HepG2 (cell line): Measurements from ENCODE around the gene ADGRG1. TPM values are rescaled to one million over a fixed set of nuclear protein-coding genes. Genes with fewer than 3 reads are reported as not detected.

Experiments used
- DR1 ChIP-seq: sonication (generic); formaldehyde crosslinking; IDR thresholded peaks from 2 replicates; pipeline ENCODE4 v1.8.0; 2021; ENCODE audit warnings: mild to moderate bottlenecking, missing genetic modification reagents, inconsistent platforms
- FOXC1 ChIP-seq: sonication (generic); formaldehyde crosslinking; IDR thresholded peaks from 2 replicates; pipeline ENCODE4 v1.8.0; 2022; ENCODE audit warnings: mild to moderate bottlenecking, missing genetic modification reagents, borderline replicate concordance
- GATAD2A ChIP-seq: IDR thresholded peaks from 2 replicates; pipeline ENCODE4 v1.6.1; 2016
- MEF2D ChIP-seq: sonication (generic); formaldehyde crosslinking; IDR thresholded peaks from 2 replicates; pipeline ENCODE4 v1.5.1; 2020; ENCODE audit warnings: mild to moderate bottlenecking, missing genetic modification reagents
- NFIC ChIP-seq: IDR thresholded peaks from 2 replicates; pipeline ENCODE4 v1.6.1; 2012; ENCODE audit warnings: mild to moderate bottlenecking, low read length, inconsistent platforms
- NKX3-1 ChIP-seq: sonication (generic); formaldehyde crosslinking; IDR thresholded peaks from 2 replicates; pipeline ENCODE4 v1.5.0; 2020; ENCODE audit warnings: missing genetic modification reagents
- NONO ChIP-seq, 2 experiments: fragments of 450-650 bp in 1 of 2; sonication (generic) in 1 of 2; formaldehyde crosslinking in 1 of 2; IDR thresholded peaks in 1 of 2; conservative IDR thresholded peaks in 1 of 2; 2 replicates each; pipeline versions ENCODE4 v1.6.1 to v1.8.0; 2017 to 2022; ENCODE audit warnings: mild to moderate bottlenecking in 1 of 2, missing genetic modification reagents in 1 of 2, moderate library complexity in 1 of 2
- PCBP2 ChIP-seq: fragments of 200-400 bp; formaldehyde crosslinking; optimal IDR thresholded peaks from 2 replicates; pipeline ENCODE3; 2018; ENCODE audit warnings: low read length, low read depth; ENCODE audit not compliant: poor library complexity, severe bottlenecking
- PHB2 ChIP-seq: fragments of 450-650 bp; IDR thresholded peaks from 2 replicates; pipeline ENCODE4 v1.6.1; 2018; ENCODE audit not compliant: partially characterized antibody
- SNAPC2 ChIP-seq: sonication (generic); formaldehyde crosslinking; IDR thresholded peaks from 2 replicates; pipeline ENCODE4 v1.8.1; 2022; ENCODE audit warnings: mild to moderate bottlenecking, missing genetic modification reagents
- ZNF256 ChIP-seq: sonication (generic); formaldehyde crosslinking; conservative IDR thresholded peaks from 2 replicates; pipeline ENCODE4 v1.4.0; 2020; ENCODE audit warnings: missing genetic modification reagents
- ZNF572 ChIP-seq: sonication (generic); formaldehyde crosslinking; IDR thresholded peaks from 2 replicates; pipeline ENCODE4 v1.5.1; 2020; ENCODE audit warnings: mild to moderate bottlenecking, missing genetic modification reagents
- ZNF672 ChIP-seq: sonication (generic); formaldehyde crosslinking; IDR thresholded peaks from 2 replicates; pipeline ENCODE4 v1.8.1; 2022; ENCODE audit warnings: missing genetic modification reagents
- ZNF83 ChIP-seq: sonication (generic); formaldehyde crosslinking; IDR thresholded peaks from 2 replicates; pipeline ENCODE4 v1.4.0; 2020; ENCODE audit warnings: missing genetic modification reagents, mild to moderate bottlenecking, borderline replicate concordance
- ZZZ3 ChIP-seq: sonication (generic); formaldehyde crosslinking; IDR thresholded peaks from 2 replicates; pipeline ENCODE4 v1.4.0; 2020; ENCODE audit warnings: missing genetic modification reagents, mild to moderate bottlenecking, borderline replicate concordance
- polyA plus RNA-seq, 8 experiments: library from polyadenylated mRNA; depleted of rRNA in 3 of 8; stranded (reverse) in 7 of 8; unstranded in 1 of 8; fragments of >200 nt; fragmentation: Illumina TruSeq in 4 of 8; extraction: Trizol in 4 of 8; gene quantifications; 2 replicates each; pipeline versions ENCODE4 v1.2.1 to v1.2.3, GENCODE V29; 2011 to 2016; ENCODE audit warnings: low read depth in 4 of 8, missing spikeins in 1 of 8, mixed read lengths in 1 of 8; ENCODE audit not compliant: insufficient read depth in 1 of 8
- total RNA-seq, 5 experiments: library from RNA; depleted of rRNA; stranded (reverse); fragments of >200 nt; fragmentation: Illumina TruSeq; extraction: Trizol; gene quantifications; 2 replicates each; pipeline ENCODE4 v1.2.3, GENCODE V29; 2016; ENCODE audit warnings: low read depth in 1 of 5
- TF ChIP-seq, protein P1 (sequence below): sonication (generic); formaldehyde crosslinking; IDR thresholded peaks from 2 replicates; pipeline ENCODE4 v1.4.0; 2020; ENCODE audit warnings: missing genetic modification reagents, mild to moderate bottlenecking, borderline replicate concordance
- TF ChIP-seq, protein P2 (sequence below): sonication (generic); formaldehyde crosslinking; IDR thresholded peaks from 2 replicates; pipeline ENCODE4 v1.5.0; 2020; ENCODE audit warnings: missing genetic modification reagents
- TF ChIP-seq, protein P3 (sequence below): sonication (generic); formaldehyde crosslinking; IDR thresholded peaks from 2 replicates; pipeline ENCODE4 v1.5.0; 2020; ENCODE audit warnings: mild to moderate bottlenecking, missing genetic modification reagents, borderline replicate concordance
- TF ChIP-seq, protein P4 (sequence below): IDR thresholded peaks from 2 replicates; pipeline ENCODE4 v1.6.1; 2016; ENCODE audit warnings: missing biosample characterization, missing genetic modification reagents, low read depth
- TF ChIP-seq, protein P5 (sequence below): conservative IDR thresholded peaks from 2 replicates; pipeline ENCODE4 v1.6.1; 2018; ENCODE audit warnings: missing genetic modification reagents

ADGRG1 gene
- total and polyA plus RNA-seq, 2 of the 13 experiments (the other 11 are each of a cell fraction or from before 2014, with no cell fraction given), result 2.7 to 5.9 TPM

DNA sequence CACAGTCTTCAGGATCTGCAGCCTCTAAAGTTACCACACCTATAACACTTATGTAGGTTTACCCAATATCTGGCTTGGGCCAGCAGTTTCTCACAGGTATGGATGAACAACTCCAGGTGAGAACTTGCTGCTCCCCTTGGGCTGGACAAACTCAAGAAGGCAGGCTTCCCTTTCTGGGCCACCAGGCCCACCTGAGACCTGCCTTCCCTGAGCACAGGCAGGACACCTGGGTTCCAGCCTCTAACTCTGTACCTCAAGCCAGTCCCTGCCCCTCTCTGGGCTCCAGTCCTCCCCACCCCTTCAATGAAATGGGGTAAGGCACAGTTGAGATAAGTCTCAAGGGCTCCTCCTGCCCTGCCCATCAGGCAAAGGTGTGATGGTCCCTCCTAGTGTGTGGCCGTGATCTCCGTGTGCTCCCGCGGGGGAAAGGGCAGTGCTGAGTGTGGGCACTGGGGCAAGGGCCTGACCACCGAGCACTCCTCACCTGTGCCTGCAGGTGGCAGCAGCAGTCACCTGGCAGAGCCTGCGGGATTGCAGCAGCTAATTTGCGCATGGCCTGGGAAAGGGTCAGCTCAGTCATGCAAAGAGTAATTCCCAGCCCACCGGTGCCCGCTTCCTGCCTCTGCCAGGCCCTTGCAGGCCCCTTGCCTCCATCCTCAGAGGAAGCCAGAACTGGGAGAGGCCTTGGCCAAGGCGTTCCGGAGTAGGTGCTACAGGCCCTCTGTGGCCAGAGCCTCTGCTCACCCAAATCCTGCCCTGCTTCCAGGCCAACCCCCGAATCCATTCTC is 28.2 kb upstream of the ADGRG1 start (continued):
- peak; percentile 76 for TF ChIP-seq GATAD2A (CRISPR knock-in tag)
- TF ChIP-seq ZNF256, result no peak; the same call in 1 of the 2 replicates
- TF ChIP-seq FOXC1 (CRISPR knock-in tag), result peak; percentile 80; the same call in 1 of the 2 replicates
- TF ChIP-seq NONO (IDR thresholded peaks at IDR 0.05), result no peak
- TF ChIP-seq NONO (CRISPR knock-in tag; conservative IDR thresholded peaks at IDR 0.05), result peak; percentile 60
- TF ChIP-seq DR1, result no peak; the same call in 1 of the 2 replicates
- TF ChIP-seq PHB2, result no peak
- peak; percentile 85; the same call in 1 of the 2 replicates for TF ChIP-seq ZNF572 (CRISPR knock-in tag)
- TF ChIP-seq PCBP2, result no peak
- TF ChIP-seq, protein P1, sequence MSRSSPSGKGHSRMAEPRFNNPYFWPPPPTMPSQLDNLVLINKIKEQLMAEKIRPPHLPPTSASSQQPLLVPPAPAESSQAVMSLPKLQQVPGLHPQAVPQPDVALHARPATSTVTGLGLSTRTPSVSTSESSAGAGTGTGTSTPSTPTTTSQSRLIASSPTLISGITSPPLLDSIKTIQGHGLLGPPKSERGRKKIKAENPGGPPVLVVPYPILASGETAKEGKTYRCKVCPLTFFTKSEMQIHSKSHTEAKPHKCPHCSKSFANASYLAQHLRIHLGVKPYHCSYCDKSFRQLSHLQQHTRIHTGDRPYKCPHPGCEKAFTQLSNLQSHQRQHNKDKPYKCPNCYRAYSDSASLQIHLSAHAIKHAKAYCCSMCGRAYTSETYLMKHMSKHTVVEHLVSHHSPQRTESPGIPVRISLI, result no peak
- no peak for TF ChIP-seq ZNF672 (CRISPR knock-in tag)
- TF ChIP-seq, protein P2, sequence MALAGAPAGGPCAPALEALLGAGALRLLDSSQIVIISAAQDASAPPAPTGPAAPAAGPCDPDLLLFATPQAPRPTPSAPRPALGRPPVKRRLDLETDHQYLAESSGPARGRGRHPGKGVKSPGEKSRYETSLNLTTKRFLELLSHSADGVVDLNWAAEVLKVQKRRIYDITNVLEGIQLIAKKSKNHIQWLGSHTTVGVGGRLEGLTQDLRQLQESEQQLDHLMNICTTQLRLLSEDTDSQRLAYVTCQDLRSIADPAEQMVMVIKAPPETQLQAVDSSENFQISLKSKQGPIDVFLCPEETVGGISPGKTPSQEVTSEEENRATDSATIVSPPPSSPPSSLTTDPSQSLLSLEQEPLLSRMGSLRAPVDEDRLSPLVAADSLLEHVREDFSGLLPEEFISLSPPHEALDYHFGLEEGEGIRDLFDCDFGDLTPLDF (CRISPR knock-in tag), result no peak
- TF ChIP-seq, protein P3, sequence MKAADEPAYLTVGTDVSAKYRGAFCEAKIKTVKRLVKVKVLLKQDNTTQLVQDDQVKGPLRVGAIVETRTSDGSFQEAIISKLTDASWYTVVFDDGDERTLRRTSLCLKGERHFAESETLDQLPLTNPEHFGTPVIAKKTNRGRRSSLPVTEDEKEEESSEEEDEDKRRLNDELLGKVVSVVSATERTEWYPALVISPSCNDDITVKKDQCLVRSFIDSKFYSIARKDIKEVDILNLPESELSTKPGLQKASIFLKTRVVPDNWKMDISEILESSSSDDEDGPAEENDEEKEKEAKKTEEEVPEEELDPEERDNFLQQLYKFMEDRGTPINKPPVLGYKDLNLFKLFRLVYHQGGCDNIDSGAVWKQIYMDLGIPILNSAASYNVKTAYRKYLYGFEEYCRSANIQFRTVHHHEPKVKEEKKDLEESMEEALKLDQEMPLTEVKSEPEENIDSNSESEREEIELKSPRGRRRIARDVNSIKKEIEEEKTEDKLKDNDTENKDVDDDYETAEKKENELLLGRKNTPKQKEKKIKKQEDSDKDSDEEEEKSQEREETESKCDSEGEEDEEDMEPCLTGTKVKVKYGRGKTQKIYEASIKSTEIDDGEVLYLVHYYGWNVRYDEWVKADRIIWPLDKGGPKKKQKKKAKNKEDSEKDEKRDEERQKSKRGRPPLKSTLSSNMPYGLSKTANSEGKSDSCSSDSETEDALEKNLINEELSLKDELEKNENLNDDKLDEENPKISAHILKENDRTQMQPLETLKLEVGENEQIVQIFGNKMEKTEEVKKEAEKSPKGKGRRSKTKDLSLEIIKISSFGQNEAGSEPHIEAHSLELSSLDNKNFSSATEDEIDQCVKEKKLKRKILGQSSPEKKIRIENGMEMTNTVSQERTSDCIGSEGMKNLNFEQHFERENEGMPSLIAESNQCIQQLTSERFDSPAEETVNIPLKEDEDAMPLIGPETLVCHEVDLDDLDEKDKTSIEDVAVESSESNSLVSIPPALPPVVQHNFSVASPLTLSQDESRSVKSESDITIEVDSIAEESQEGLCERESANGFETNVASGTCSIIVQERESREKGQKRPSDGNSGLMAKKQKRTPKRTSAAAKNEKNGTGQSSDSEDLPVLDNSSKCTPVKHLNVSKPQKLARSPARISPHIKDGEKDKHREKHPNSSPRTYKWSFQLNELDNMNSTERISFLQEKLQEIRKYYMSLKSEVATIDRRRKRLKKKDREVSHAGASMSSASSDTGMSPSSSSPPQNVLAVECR (CRISPR knock-in tag), result peak; percentile 40; the same call in 1 of the 2 replicates
- TF ChIP-seq, protein P4, sequence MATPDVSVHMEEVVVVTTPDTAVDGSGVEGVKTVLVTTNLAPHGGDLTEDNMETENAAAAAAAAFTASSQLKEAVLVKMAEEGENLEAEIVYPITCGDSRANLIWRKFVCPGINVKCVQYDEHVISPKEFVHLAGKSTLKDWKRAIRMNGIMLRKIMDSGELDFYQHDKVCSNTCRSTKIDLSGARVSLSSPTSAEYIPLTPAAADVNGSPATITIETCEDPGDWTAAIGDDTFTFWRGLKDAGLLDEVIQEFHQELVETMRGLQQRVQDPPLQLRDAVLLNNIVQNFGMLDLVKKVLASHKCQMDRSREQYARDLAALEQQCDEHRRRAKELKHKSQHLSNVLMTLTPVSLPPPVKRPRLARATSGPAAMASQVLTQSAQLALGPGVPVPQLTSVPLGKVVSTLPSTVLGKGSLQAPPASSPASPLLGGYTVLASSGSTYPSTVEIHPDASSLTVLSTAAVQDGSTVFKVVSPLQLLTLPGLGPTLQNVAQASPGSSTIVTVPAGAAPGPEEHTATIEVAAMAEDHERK, result no peak
- no peak for TF ChIP-seq NKX3-1
- TF ChIP-seq, protein P5, sequence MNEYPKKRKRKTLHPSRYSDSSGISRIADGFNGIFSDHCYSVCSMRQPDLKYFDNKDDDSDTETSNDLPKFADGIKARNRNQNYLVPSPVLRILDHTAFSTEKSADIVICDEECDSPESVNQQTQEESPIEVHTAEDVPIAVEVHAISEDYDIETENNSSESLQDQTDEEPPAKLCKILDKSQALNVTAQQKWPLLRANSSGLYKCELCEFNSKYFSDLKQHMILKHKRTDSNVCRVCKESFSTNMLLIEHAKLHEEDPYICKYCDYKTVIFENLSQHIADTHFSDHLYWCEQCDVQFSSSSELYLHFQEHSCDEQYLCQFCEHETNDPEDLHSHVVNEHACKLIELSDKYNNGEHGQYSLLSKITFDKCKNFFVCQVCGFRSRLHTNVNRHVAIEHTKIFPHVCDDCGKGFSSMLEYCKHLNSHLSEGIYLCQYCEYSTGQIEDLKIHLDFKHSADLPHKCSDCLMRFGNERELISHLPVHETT (CRISPR knock-in tag), result no peak
- no peak for TF ChIP-seq NFIC
- peak; percentile 60; the same call in 1 of the 2 replicates for TF ChIP-seq ZZZ3
- no peak for TF ChIP-seq MEF2D
- no peak for TF ChIP-seq SNAPC2
- peak; percentile 88; the same call in 1 of the 2 replicates for TF ChIP-seq ZNF83 (CRISPR knock-in tag)
